GM19043 (cell line): Measurements from ENCODE around the gene STAC.
"Not testable (repeated sequence)": the region's sequence is repeated elsewhere in the genome, so short reads cannot be mapped to it uniquely, and the experiment has no call there.

Source experiments
- ATAC-seq: cut with Tn5 transposase; IDR thresholded peaks from one replicate; pipeline ENCODE4 v1.9.1; 2021; ENCODE audit warnings: low read depth; ENCODE audit not compliant: unreplicated experiment

Gene STAC

DNA sequence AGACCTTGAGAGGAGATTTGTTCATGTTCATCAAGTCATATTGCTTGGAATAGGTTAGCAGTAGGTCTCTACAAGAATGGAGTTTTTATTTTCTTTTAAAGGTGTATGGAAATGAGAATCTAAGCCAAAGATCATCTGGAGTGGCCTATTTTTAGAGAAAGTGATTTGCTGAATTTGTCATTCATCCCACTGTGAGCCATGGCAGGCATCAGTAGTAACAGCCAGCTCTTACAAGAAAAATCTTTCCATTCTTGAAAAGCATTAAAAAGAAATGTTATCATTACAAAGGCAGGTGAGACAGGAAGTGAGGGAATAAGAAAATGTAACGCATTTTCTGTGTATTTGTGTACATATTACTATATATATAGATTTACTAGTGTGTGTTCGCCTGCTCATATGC, 29.6 kb downstream of the STAC start:
- ATAC-seq, result no peak

DNA sequence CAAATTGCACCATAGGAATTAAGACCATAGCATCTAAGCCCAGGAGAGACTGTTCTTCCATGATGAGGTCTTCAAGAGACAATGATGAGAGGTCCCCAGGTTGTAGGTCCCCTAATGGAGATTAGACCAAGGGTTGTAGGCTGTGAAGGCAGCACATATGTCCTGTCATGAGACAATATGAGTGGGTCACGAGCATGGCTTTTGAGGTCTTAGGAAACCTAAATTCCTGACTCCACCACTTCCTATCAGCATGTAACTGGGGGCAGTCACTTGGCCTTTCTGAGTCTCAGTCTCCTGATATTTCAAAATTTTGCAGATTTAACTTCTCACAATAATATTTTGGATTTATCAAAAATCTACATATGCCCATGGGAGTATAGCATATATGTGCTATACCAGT, 31.3 kb downstream of the STAC start:
- no peak for ATAC-seq

DNA sequence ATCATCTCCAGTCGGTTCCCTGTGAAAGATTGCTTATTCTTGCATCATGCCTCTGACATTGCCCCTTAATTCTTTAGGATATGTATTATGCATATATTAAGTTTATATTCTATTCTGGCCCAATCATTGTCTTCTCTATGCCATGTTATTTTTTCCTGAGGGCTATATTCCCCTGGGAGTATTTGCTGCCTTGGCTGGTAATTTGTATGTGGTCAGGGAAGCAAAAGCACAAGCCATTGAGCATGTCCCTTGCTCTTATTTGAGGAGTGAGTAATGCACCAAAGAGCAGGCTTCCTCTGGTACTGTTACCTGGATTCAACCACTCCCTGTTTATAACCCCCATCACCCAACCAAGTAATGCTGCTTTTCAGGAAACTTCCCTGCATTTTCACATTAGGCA, 36.3 kb downstream of the STAC start:
- ATAC-seq, result no peak

DNA sequence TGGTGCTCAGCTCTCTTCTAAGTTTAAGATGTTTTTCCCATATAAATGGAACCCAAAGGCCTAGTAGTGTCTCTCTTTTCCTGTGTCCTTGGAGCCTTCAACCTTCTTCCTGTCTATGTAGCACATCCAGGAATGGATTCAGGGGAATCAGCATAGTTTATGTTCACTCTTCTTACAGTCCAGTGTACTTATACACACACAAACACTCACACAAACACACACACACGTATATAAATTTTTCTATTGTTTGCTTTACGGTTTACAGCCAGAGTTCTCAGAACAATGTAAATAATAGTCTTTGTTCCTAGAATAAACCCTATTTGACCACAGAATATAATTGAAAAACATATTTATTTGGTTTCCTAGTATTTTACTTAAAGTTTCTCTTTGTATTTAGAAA, 36.9 kb downstream of the STAC start:
- no peak for ATAC-seq

DNA sequence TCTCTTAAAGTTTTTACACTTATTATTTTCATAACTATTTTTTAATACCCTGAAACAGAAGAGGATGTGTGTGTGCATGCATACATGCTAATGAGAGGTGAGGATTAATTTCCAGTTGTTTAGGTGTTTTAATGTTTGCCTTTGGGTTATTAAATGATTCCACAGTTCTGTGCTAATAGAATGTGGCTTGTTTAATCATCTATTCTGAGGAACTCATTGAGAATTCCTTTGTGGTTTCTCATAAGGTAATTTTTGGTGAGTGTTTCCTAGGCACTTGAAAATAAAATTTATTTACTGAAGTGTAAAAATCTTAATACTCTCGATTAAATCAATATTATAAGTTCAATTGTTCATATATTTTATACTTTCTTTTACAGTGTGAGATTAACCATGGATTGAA, 38.0 kb downstream of the STAC start:
- no peak for ATAC-seq

DNA sequence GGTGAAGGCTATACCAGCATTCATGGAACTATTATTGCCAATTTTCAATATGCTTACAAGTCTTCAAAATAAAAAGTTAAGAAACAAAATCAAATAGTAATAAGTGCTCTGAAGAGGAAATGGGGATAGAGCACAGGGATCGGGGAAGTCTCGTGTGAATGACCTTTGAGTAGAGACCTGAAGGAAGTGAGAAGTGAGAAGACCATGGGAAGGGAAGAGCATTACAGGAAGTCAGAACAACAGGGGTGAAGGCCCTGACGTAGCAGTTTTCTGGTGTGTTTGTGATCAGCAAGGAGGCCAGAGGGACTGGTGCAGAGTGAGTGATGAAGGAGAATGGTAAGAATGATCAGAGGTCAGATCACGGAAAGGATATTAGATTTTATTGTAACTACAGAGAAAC, 48.1 kb downstream of the STAC start:
- no peak for ATAC-seq

DNA sequence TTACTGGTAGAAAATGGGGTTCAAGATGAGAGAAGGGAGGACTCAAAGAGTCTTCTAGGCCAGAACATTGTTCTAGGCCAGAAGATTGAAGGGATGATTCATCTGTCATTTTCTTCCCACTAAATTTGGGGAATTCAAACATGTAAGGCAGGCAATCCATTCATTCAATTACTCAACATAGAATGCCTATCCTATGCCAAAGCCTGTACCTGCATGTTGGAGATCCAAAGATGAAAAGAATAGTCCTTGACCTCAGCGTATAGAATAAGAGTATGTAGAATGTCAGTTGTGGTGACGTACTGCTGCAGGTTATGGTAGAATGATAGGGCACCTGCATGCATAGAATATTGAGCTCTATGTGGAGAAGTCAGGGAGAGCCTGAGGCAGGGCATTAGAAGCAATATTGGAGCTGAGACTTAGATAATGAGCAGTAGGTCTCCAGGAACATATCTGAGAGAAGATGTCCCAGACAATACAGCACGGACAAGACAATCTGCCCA, 49.7 kb downstream of the STAC start:
- ATAC-seq, result no peak

DNA sequence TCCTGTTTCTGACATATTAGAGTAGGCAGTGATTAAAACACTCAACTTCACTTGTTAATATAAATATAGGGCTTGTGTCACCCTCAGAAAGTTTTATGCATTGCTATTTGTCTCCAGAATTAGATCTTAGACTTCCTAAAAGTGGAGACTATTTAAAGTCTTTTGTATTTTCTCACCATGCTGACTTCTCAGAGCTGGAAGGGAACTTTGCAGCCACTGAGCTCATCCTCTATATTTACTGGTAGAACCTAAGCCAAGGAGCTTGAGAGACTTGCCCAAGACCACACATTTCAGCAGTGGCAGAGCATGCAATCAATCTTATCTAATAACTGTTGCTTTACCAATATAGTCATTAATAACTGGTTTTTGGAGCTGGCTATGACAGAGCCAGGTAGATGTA, 53.2 kb downstream of the STAC start:
- ATAC-seq, result no peak

DNA sequence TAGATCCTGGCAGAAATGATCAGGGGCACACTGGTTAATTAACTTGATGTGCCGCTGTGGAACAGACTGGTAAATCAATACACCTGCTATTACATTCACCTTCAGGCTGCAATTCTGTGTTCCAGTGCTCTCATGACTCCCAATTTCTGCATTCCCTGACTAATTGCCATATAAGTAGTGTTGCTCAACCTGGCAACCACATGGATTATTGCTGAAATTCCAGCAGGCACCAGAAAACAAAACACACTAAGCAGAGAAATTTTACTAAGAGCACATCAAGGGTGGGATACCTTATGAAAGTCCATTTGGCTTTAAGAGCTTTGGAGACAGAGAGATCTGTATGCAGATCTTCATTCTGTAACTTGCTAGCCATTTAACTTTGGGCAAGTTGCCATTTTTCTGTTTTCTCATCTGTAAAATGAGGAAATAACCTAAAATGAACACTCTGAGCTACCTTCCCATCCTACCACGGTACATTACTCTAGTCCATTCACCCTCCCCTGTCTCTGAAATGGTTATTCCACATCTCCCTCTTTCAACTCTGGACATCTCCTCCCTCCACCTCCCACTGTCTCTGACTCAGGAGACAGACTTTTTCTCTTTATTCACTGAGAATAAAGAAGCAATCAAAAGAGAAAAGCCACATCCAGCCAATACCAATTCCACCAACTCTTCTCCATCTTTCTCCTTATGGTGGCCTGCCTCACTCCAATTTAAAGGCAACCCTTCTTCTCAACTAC, 54.6 kb downstream of the STAC start:
- no peak for ATAC-seq

DNA sequence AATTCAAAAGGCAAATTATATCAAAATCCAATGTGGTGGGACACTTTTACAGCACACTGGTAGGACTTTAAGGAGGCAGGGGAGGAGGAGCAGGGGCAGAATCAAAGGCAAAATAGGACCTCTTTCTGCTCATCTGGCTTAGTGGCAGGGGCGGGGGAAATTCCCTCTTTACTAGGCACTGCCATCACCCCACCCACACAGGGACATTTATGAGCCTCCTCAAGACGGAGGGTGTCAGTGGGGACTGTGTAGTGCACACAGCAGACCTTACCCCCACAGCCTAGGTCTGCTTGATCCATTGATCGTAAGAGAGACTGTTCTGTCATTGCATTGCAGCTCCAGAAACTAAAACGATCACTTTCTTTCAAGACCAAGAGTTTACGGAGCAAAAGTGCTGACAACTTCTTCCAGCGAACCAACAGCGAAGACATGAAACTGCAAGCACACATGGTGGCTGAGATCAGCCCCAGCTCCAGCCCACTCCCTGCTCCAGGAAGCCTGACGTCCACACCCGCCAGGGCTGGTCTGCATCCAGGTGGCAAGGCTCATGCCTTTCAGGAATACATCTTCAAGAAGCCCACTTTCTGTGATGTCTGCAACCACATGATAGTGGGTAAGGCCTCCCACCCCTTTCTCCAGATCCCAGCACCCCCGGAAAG, 62.9 kb downstream of the STAC start:
- no peak for ATAC-seq

DNA sequence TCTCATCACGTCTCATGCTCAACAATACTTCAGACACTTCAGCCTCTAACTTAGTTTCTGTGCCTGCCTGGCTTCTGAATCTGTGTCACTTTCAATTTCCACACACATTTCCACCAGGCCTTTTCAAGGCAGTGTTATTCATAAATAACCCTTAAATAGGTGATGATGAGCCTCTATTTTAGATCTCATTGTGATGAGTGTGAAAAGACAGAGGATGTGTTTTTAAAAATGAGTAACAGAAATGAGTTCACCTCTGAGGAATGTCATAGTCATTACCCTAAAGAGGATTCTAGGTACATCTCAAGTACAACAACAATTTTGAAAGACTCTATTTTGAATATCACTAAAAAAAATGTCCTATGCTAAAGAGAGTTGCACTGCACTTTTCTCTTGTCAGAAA, 64.6 kb downstream of the STAC start:
- ATAC-seq, result no peak

DNA sequence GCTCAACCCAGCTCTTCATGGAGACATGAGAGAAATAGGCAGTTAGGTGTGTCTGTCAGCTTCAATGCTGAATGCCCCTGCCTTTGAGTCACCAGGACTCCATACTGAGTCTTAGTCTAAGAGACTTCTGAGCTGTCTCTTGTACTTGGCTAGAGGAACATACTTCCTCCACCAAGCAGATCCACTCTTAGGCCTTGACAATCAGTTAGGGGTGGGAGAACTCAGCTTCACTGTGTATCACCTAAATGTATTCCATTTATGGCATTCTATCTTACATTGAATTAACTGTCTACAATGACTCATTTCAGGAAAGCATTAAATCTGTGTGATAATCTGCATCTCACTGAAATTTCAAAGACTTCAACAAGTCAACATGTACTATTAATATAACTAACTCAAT, 66.0 kb downstream of the STAC start:
- no peak for ATAC-seq

DNA sequence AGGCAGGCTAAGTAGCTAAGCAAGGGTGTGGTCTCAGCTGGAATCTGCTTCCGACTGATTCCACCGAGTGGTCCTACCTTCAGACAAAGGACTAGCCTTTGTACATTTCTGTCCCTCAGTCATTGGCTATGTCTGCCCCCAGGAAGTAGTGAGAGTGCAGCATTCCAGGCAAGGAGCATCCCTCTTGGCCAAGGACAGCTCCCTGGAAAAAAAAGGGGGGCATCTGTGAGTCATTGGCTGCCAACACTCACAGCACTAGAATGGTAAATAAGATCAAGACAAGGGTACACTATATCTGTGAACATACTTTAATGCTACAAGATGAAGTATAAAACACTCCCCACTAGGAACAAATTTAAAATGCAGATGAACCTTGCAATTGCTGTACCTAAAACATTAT, 66.8 kb downstream of the STAC start:
- ATAC-seq, result no peak

DNA sequence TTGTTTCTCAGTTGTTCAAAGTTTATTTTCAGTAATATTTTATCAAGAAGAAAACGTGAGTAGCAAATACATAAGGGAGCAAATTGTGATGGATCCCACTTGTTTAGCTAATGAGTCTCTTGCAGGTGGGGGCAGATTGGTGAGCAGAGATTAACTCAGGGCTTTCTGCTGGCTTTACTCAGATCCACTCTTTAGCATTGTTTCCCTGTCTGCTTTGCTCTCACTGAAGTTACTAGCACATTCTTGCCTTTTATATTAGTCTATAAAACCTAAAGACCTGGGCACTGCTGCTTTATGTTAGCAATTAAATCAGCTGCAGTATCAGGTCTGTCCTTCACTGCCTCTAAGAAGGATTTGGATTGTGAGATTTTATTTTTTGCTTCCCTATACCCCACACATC, 71.5 kb downstream of the STAC start:
- no peak for ATAC-seq

DNA sequence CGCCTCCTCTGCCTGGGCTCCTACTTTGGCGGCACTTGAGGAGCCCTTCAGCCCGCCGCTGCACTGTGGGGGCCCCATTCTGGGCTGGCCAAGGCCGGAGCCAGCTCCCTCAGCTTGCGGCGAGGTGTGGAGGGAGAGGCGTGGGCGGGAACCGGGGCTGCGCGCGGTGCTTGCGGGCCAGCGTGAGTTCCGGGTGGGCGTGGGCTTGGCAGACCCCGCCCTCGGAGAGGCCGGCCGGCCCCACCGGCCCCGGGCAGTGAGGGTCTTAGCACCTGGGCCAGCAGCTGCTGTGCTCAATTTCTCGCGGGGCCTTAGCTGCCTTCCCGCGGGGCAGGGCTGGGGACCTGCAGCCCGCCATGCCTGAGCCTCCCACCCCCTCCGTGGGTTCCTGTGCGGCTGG, 72.9 kb downstream of the STAC start:
- not testable (repeated sequence) for ATAC-seq

DNA sequence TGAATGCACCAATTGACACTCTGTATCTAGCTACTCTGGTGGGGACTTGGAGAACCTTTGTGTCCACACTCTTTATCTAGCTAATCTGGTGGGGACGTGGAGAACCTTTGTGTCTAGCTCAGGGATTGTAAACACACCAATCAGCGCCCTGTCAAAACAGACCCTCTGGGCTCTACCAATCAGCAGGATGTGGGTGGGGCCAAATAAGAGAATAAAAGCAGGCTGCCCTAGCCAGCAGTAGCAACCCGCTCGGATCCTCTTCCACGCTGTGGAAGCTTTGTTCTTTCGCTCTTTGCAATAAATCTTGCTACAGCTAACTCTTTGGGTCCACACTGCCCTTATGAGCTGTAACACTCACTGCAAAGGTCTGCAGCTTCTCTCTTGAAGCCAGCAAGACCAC, 73.6 kb downstream of the STAC start:
- ATAC-seq, result not testable (repeated sequence)

DNA sequence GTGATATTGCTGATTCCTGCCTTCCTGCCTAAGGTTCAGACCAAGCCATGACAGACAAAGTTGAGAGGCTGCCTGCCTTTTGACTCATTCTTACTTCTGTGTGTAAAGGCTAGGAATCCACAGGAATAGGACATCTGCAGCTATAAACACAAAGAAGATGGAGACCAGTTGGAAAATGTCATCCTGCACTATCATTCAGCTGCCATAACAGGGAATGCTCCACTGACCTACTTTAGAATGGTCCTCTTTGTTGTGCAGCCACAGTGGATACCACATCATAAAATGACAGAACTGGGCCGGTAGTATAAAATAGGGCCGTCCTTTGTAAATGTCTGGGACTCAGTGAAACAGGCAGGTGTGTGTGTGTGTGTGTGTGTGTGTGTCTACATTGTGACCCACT, 75.1 kb downstream of the STAC start:
- no peak for ATAC-seq

DNA sequence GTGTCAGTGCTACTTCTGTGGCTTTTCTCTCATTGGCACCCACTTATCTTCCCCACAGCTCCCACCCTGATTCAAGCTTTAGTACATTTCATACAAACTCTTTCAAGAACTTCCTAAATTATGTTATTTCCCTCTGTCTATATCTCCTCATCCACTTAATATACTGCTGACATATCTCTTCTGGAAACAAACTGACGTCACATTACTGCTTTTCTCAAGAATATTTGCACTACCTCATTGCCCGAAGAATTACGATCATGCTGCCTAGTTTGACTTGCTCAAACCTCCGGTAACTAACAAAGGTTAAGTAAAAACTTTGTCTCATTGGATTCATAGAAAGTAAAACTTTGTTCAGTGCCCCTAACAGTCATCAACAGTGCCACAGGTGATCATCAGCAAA, 76.5 kb downstream of the STAC start:
- ATAC-seq, result no peak

DNA sequence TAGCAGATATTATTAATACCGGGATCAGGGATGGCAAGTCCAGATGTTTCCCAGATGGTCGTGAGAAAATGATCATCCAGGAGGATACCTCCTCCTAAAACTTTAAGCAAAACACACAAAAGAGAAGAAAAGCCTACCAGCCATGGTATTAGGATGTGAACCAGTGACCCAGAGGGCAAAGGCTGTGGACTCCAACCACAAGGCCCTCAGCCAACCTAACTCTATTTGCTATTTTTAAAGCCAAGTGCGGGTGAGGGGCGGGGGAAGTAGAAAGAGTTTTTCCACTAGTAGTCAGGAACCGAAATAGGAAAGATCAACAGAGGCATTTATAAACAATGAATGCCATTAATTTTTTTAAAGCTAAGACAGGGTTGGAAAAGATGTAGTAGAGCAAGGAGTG, 77.4 kb downstream of the STAC start:
- ATAC-seq, result no peak

DNA sequence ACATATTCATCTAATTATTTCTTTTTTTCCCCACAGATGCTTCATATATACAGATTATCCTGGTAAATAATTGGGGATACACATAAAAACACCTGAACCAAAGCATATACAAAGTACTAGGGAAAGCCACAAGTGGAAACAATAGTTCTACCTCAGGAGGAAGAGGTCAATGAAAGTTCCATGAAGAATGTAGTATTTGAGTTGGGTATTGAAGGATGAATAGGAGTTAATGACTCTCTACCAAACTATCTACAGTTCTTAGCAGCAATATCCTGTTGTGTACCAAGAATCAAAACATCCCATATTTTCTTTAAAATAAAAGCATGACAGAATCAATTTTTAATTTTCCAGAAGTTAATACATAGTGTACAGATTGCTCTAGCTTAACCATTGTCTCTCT, 78.9 kb downstream of the STAC start:
- ATAC-seq, result no peak

DNA sequence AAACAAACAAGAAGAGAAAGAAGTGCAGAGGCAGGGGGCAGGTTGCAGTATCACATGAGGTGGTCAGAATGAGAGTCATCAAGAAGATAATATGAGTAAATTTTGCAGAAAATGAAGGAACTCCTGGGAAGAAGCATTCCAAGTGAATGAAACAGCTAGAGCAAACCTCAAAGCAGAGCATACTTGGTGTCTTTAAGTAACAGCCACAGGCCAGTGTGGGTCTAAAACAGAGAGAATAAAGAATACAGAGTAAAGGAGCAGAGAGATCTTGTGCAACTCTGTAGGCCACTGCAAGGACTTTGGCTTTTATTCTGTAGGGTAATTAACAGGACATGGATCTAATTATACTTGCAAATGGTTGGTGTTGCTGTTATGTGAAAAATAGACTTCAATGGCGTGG, 81.3 kb downstream of the STAC start:
- no peak for ATAC-seq

DNA sequence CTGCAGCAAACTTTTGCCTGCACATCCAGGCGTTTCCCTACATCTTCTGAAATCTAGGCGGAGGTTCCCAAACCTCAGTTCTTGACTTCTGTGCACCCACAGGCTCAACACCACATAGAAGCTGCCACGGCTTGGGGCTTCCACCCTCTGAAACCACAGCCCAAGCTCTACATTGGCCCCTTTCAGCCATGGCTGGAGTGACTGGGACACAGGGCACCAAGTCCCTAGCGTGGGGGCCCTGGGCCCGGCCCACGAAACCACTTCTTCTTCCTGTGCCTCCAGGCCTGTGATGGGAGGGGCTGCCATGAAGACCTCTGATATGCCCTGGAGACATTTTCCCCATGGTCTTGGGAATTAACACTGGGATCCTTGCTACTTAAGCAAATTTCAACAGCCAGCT, 91.7 kb downstream of the STAC start:
- not testable (repeated sequence) for ATAC-seq
